Hepatocyte (in vitro differentiated cells): ENCODE data around the gene YWHAG. TPM values are rescaled to one million over a fixed set of nuclear protein-coding genes. Genes with fewer than 3 reads are reported as not detected.

ENCODE experiments used
- DNase-seq: peaks from one replicate; pipeline ENCODE4 v3.0.0-alpha.2; 2016; ENCODE audit warnings: low spot score
- H2AFZ ChIP-seq: fragments of 200-600 bp; sonication (generic); 2 replicates; pipeline ENCODE4 v1.6.0; 2016; ENCODE audit warnings: antibody characterized with exemption, mild to moderate bottlenecking
- H3K27ac ChIP-seq: fragments of 200-600 bp; sonication (generic); 2 replicates; pipeline ENCODE4 v1.5.1; 2016; ENCODE audit warnings: mild to moderate bottlenecking
- H3K27me3 ChIP-seq: fragments of 200-600 bp; sonication (generic); 2 replicates; pipeline ENCODE4 v1.6.1; 2016
- H3K36me3 ChIP-seq: fragments of 200-600 bp; sonication (generic); replicated peaks from 2 replicates; pipeline ENCODE4 v1.5.1; 2016; ENCODE audit warnings: low read depth; ENCODE audit not compliant: insufficient read depth
- H3K4me1 ChIP-seq: fragments of 200-600 bp; sonication (generic); 2 replicates; pipeline ENCODE4 v1.5.1; 2016; ENCODE audit warnings: mild to moderate bottlenecking, moderate library complexity; ENCODE audit not compliant: insufficient read depth
- H3K4me2 ChIP-seq: fragments of 200-600 bp; sonication (generic); 2 replicates; pipeline ENCODE4 v1.6.0; 2016
- H3K4me3 ChIP-seq: fragments of 200-600 bp; sonication (generic); 2 replicates; pipeline ENCODE4 v1.5.1; 2016; ENCODE audit warnings: mild to moderate bottlenecking
- H3K79me2 ChIP-seq: fragments of 200-600 bp; sonication (generic); 2 replicates; pipeline ENCODE4 v1.6.0; 2017; ENCODE audit warnings: mild to moderate bottlenecking
- H3K9me2 ChIP-seq: fragments of 200-600 bp; sonication (generic); replicated peaks from 2 replicates; pipeline ENCODE4 v1.6.0; 2017; ENCODE audit warnings: mild to moderate bottlenecking; ENCODE audit not compliant: insufficient read depth
- H3K9me3 ChIP-seq: fragments of 200-600 bp; sonication (generic); 2 replicates; pipeline ENCODE4 v1.5.1; 2016; ENCODE audit warnings: low read depth, mild to moderate bottlenecking
- H4K20me1 ChIP-seq: fragments of 200-600 bp; sonication (generic); 2 replicates; pipeline ENCODE4 v1.6.0; 2016; ENCODE audit warnings: mild to moderate bottlenecking; ENCODE audit not compliant: insufficient read depth, poor library complexity, severe bottlenecking
- CTCF ChIP-seq: fragments of 200-600 bp; sonication (generic); IDR thresholded peaks from 2 replicates; pipeline ENCODE4 v1.5.1; 2016; ENCODE audit warnings: antibody characterized with exemption, mild to moderate bottlenecking; ENCODE audit not compliant: poor library complexity
- EZH2 ChIP-seq: fragments of 200-600 bp; sonication (generic); IDR thresholded peaks from 2 replicates; pipeline ENCODE4 v1.6.1; 2016; ENCODE audit warnings: antibody characterized with exemption, mild to moderate bottlenecking, borderline replicate concordance
- EZH2phosphoT487 ChIP-seq: fragments of 200-600 bp; sonication (generic); IDR thresholded peaks from one replicate; pipeline ENCODE4 v1.6.1; 2018; ENCODE audit warnings: antibody characterized with exemption, mild to moderate bottlenecking, low read depth, moderate library complexity; ENCODE audit not compliant: unreplicated experiment, severe bottlenecking
- WGBS: methylation state at CpG from one replicate; pipeline ENCODE4 v1.1.6; 2016; ENCODE audit warnings: low lambda C conversion rate; ENCODE audit errors: missing lambda C conversion rate; 5-methylcytosine and 5-hydroxymethylcytosine counted together
- polyA plus RNA-seq: library from polyadenylated mRNA; unstranded; fragments of >200 nt; fragmentation: Nextera tagmentation; extraction: Ambion mirVana; gene quantifications from 2 replicates; pipeline ENCODE4 v1.2.1, GENCODE V29; 2016
- total RNA-seq: library from RNA; depleted of rRNA; stranded (reverse); fragments of >200 nt; gene quantifications from 2 replicates; pipeline ENCODE4 v1.2.3, GENCODE V29; 2014

The YWHAG gene
- total and polyA plus RNA-seq, 2 experiments from 2014 or later = 17.2 to 117 TPM

- no peak for DNase-seq
- no peaks in the 10 kb centered on the region for H3K36me3 ChIP-seq
- no peaks in the 10 kb centered on the region for H3K4me1 ChIP-seq
- no peaks in the 10 kb centered on the region for H3K9me3 ChIP-seq
- no peaks in the 10 kb centered on the region for H3K9me2 ChIP-seq
- H3K4me3 ChIP-seq = no peak overlapping the region
- no peak overlapping the region for H3K4me2 ChIP-seq
- H3K27me3 ChIP-seq = no peaks in the 10 kb centered on the region
- 89% methylated on average over 15 of the region's 15 CpGs for WGBS
- peaks cover 96% of the 10 kb centered on the region for H3K79me2 ChIP-seq
- no peak overlapping the region for H2AFZ ChIP-seq
- no peak overlapping the region for H3K27ac ChIP-seq
- no peak for TF ChIP-seq EZH2
- TF ChIP-seq EZH2phosphoT487 = no peak
- H4K20me1 ChIP-seq = peaks cover 59% of the 10 kb centered on the region
These were observed 30.4 kb downstream of the YWHAG start for GRCh38 chr7:76328389-76328788.

DNA sequence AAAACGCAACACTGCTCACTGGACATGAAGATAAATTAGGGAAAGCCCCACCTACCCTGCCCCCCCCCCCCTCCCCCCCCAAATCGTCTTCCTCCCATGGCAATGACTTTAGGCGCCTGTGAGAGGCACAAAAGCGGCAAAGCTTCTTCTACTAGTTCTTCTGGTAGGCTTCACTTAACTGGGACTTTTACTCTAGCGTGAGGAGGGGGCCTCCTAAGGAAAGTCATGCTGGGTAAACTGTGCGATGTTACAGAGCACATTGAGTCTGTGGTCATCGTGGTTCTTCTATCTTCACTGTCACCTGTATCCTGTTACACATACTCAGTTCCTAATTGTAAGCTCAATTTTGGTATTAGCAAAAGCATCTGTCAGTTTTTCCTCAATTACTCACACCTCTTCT is 31.2 kb downstream of the YWHAG start:
- Histone ChIP-seq H3K79me2 (peaks cover 88% of the 10 kb centered on the region), H3K9me2 (no peaks in the 10 kb centered on the region), H4K20me1 (peaks cover 52% of the 10 kb centered on the region), H2AFZ (no peak overlapping the region), H3K27ac (no peak overlapping the region), H3K27me3 (no peaks in the 10 kb centered on the region), H3K4me2 (no peak overlapping the region), H3K4me3 (no peak overlapping the region), H3K36me3 (no peaks in the 10 kb centered on the region), H3K4me1 (no peaks in the 10 kb centered on the region), H3K9me3 (no peaks in the 10 kb centered on the region)
- TF ChIP-seq EZH2phosphoT487 = no peak
- TF ChIP-seq EZH2 = no peak
- TF ChIP-seq CTCF = no peak
- 72% methylated on average over 7 of the region's 7 CpGs for WGBS
- no peak for DNase-seq

GRCh38 chr7:76326646-76327233 is 32.1 kb downstream of the YWHAG start:
- Histone ChIP-seq H4K20me1 (peaks cover 43% of the 10 kb centered on the region), H3K4me2 (no peak overlapping the region), H3K27ac (no peak overlapping the region), H3K4me3 (no peak overlapping the region), H3K4me1 (no peaks in the 10 kb centered on the region), H3K27me3 (no peaks in the 10 kb centered on the region), H3K9me3 (no peaks in the 10 kb centered on the region), H3K79me2 (peaks cover 82% of the 10 kb centered on the region), H3K9me2 (no peaks in the 10 kb centered on the region), H3K36me3 (no peaks in the 10 kb centered on the region), H2AFZ (no peak overlapping the region)
- TF ChIP-seq EZH2phosphoT487 (no peak), CTCF (no peak), EZH2 (no peak)
- 79% methylated on average over 5 of the region's 5 CpGs for WGBS
- no peak for DNase-seq

DNA sequence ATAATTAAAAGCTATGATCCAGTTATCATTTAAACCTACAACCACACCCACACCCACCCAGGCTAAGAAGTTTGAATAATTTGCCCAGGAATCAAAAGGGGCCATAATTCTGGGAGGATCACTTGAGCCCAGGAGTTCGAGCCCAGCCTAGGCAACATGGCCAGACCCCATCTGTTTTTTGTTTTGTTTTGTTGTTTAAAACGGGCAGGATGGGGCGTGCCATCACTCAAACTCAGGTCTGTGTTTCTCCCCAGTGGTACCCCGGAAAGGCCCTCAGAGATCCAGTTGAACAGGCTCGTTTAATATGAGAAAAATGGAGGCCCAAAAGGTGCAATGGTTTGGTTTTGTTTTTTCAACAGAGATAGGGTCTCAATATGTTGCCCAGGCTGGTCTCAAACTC is 33.0 kb downstream of the YWHAG start:
- WGBS = 97% methylated on average over 5 of the region's 5 CpGs
- H3K4me3 ChIP-seq = no peak overlapping the region
- H3K36me3 ChIP-seq = no peaks in the 10 kb centered on the region
- H3K4me2 ChIP-seq = no peak overlapping the region
- H3K9me2 ChIP-seq = no peaks in the 10 kb centered on the region
- no peaks in the 10 kb centered on the region for H3K27me3 ChIP-seq
- no peak for DNase-seq
- H3K4me1 ChIP-seq = no peaks in the 10 kb centered on the region
- H2AFZ ChIP-seq = no peak overlapping the region
- TF ChIP-seq EZH2 (no peak), CTCF (no peak), EZH2phosphoT487 (no peak)
- no peaks in the 10 kb centered on the region for H3K9me3 ChIP-seq
- H3K79me2 ChIP-seq = peaks cover 76% of the 10 kb centered on the region
- H4K20me1 ChIP-seq = peaks cover 34% of the 10 kb centered on the region
- no peak overlapping the region for H3K27ac ChIP-seq
